Endometrium (tissue), 2 donors: ENCODE data around the gene OR51A4.
"Not testable (repeated sequence)": the region's sequence is repeated elsewhere in the genome, so short reads cannot be mapped to it uniquely, and the experiment has no call there.

Source experiments
- FAIRE-seq: peaks from 2 replicates; lab custom pipeline; 2012; peaks lifted over from hg19 to GRCh38; lab: Jason Lieb, UNC
- donor health status: control.
- donor health status: control.

The OR51A4 gene

GRCh38 chr11:4947505-4947904, at the start of gene OR51A4:
TSS of gene OR51A4 (minus strand) at chr11:4947605. CDS start at chr11:4947100, 505 bp downstream.
- no peak for FAIRE-seq

GRCh38 chr11:4994551-4994950, 47.1 kb upstream of the OR51A4 start, which contains the start of gene OR51L1:
TSS of gene OR51L1 (plus strand) at chr11:4994851. CDS start at chr11:4998983, 4,132 bp downstream.
- no peak for FAIRE-seq

DNA sequence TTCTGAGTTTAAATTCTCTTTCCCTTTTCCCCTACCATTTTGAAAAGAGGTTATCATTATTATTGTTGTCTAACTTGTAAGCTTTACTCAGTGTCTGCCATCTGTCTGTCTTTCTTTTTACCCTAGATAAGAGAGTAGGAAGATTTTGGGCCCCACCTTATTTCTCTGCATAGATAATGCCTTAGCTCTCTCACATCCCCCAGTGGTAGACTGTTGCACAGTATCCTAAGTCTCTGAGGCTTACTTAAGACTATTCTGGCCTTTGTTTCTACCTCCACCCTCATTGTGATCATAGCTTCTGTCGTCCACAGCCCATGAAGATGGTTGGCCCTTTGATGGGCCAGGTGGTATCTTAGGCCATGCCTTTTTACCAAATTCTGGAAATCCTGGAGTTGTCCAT, 43.7 kb upstream of the OR51A4 start:
- no peak for FAIRE-seq

- FAIRE-seq, result no peak
Measured at GRCh38 chr11:4983841-4984240, 36.4 kb upstream of the OR51A4 start.

GRCh38 chr11:4982678-4983077, 35.3 kb upstream of the OR51A4 start:
- no peak for FAIRE-seq

DNA sequence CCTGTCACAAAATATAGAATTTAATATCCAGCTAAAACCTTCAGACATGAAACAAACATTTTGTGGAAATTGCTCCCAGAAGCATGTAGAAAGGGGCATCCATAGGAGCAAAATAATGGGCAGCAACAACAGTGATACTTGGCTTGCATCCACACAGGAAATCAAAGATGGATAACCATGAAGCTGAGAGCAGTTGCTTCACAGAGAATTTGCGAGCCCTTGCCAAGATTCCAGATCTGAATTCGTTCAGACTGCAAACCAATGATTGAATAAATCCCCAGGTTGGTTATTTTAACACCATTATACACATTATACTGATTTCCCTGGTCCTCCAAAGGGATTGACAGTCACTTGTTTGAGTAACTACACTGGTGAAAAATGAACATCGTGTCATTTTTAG, 31.6 kb upstream of the OR51A4 start:
- FAIRE-seq, result no peak

DNA sequence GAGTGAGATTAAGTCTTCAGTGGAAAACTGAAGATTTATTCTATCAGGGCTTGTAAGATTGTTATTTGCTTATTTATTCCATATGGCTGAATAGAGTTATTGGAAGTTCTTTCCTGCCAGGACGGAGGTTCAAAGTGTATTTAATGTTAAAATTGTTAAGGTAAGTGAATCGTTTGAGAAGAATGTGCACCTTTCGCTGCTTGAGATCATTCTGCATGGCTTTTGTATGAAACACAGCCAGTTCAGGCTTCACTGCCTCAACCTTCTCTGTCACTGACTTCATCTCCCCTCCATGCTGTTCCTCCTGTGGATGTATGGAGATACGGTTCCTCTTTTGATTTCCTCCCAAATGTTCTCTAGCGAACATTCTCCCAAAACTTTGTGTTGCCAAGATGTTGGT, 28.0 kb upstream of the OR51A4 start:
- no peak for FAIRE-seq

DNA sequence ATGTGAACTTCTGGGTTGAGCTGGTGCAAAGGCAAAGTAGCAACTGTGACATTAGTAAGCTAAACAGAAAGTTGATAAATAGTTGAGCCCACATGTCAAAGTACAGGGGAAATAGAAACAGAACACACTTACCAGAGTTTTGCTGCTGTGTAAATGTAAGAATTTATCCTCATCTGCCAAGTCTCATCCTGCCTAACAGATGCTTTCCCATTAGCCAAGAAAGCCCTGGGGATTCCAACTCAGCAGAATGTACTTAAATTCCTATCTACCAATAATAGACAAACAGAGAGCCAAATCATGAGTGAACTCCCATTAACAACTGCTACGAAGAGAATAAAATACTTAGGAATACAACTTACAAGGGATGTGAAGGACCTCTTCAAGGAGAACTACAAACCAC, 15.4 kb upstream of the OR51A4 start:
- FAIRE-seq, result no peak

- no peak for FAIRE-seq
Measured at GRCh38 chr11:4960877-4961276, 13.5 kb upstream of the OR51A4 start.

DNA sequence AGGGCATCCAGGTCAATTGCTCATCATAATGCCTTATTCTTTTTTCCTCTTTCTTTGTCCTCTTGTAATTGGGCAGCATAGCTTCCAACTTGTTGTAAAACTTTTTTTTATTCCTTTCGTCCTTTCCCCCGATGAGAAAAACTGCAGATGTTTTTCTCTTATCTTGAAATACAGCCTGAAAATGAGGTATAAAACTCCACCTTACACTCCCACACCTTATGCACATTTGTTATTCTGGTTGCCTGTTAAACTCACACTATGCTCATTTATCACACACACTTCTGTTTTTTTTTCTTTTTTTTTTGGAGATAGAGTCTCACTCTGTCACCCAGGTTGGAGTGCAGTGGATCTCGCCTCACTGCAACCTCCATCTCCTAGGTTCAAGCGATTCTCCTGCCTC, 10.0 kb upstream of the OR51A4 start:
- FAIRE-seq, result no peak

DNA sequence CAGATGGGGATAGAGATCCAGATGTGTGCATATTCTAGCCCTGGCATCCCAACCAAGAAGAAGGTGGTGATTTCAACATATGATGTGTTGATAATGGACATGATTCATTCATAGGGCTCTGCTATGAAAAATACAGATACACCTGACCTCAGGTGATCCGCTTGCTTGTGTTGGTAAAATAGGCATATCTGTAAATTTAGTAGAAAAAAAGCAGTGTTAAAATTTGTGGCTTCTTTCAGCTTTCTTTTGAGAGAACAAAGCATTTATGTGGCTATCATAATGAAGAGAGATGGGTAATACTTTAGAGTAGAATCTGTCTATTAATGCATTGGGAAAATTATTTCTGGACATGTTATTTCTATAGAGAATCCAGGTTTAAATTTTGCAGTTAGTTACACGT, 8.2 kb upstream of the OR51A4 start, which contains the start of gene OR51A2:
OR51A2 (minus strand) TSS at position 101 of the 400 bp plus-strand sequence; CDS start at position 101, 0 bp downstream.
- not testable (repeated sequence) for FAIRE-seq

DNA sequence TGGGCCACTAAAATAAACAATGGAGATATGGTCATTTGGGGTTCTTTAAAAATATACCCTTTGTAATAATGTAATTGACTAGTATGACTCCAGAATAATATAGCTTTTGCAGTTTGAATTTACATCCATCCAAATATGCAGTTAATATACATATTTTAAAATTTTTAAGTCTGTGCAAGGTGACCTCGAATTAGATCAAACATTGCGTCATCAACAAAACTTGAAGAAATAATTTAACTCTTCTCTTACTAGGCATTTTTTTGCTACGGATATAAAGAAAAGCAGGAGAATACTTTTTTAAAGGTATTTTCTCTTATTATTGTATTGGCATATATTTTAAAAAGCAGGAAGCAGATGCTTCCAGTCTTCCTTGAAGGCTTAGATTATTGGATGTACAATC, 10.7 kb downstream of the OR51A4 start:
- no peak for FAIRE-seq

GRCh38 chr11:4932751-4933150, 14.7 kb downstream of the OR51A4 start:
- FAIRE-seq, result no peak

- FAIRE-seq, result no peak
Measured at GRCh38 chr11:4926608-4927007, 20.8 kb downstream of the OR51A4 start.

GRCh38 chr11:4924239-4924638, 23.2 kb downstream of the OR51A4 start, which contains the start of gene OR51G1:
TSS of gene OR51G1 (minus strand) at chr11:4924339. CDS start at chr11:4924339, 0 bp downstream.
- FAIRE-seq, result no peak

DNA sequence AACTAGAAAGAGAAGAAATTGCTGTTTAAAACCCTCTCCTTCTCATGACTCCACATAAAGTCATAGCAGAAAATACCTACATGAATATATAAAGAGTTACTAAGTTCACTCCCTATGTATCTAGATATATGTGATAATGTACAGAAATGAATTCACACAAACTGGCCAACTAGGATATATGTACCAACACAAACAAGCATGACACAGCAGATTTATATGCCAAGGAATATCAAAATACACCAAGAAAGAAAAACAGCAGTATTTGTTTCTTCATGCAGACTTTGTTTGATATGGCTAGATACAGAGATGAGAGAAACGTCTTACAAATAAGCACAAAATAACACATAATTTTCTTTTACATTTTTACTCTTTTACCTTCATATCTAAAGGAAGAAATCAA, 25.1 kb downstream of the OR51A4 start:
- no peak for FAIRE-seq

DNA sequence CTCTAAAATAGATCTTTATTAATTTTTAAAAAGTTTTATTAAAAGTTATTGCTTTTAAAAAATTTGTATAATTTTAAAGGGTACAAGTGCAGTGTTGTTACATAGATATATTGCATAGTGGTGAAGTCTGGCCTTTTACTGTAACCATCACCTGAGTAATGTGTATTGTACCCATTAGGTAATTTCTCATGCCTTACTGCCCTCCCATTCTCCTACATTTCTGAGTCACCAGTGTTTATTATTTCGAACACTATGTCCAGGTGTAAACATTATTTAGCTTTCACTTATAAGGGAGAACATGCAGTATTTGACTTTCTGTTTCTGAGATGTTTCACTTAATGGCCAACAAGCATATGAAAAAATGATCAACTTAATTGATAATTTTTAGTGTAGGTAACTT, 25.6 kb downstream of the OR51A4 start:
- no peak for FAIRE-seq

- no peak for FAIRE-seq
Measured at GRCh38 chr11:4919250-4919649, 28.2 kb downstream of the OR51A4 start, which contains the start of gene OR51G2. TSS of gene OR51G2 (minus strand) at chr11:4919350. CDS start at chr11:4915663, 3,687 bp downstream.

DNA sequence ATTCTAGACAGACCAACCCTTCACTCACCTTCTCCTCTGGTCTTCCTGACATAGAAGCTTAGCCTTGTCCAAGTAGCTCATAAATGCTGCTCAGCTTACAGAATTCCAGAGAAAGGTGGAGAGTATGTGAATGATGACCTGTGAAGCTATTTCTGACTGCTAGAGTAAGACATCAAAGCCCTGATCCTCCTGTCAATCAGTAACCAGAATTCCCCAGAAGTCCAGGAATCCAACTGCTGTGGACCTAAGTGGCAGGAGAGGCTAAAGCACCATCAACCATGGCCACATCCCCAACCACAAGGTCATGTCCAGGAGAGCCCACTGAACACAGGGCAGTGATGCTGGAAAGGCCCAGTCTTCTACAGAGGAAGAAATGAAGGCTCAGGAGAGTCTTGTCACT, 30.8 kb downstream of the OR51A4 start:
- no peak for FAIRE-seq

DNA sequence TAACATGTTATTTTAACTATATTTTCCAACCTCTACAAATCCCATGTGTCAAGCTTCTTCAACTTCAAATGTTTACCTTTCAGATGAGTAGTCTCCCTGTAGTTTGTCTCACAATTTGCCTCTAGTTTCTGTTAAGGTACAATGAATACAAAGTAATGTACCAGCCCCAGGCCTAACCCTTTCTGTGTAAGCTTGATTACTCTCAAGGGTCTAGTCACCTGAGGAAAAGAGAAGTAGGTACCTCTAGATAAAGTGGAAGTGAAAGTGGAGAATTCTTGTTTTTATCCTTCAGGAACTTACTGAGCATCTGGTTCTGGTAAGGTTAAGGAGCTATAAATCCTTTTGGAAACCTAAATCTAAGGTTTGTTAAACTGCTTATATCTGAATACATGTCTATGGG, 43.9 kb downstream of the OR51A4 start, which contains the start of gene OR51A7:
OR51A7 (plus strand) TSS at position 300 of the 400 bp plus-strand sequence. CDS start 3,587 bp downstream, outside the sequence.
- FAIRE-seq, result no peak
